Fibroblast of lung (primary cell): ENCODE results near the gene TRMT61A. TPM values are rescaled to one million over a fixed set of nuclear protein-coding genes. Genes with fewer than 3 reads are reported as not detected.

Experiments used
- DNase-seq, 2 donors: peaks; one replicate each; pipeline versions ENCODE4 v3.0.0 to v3.0.0-alpha.2; 2010; ENCODE audit warnings: low read depth in 2 of 2
- H2AFZ ChIP-seq: 2 replicates; pipeline ENCODE4 v1.5.1; 2012; ENCODE audit warnings: low read length, control low read depth, inconsistent platforms
- H3K27ac ChIP-seq: 2 replicates; pipeline ENCODE4 v1.5.1; 2011; ENCODE audit warnings: low read length, control low read depth; ENCODE audit not compliant: insufficient read depth
- H3K27me3 ChIP-seq: 2 replicates; pipeline ENCODE4 v1.5.1; 2011; ENCODE audit warnings: mild to moderate bottlenecking, low read length; ENCODE audit not compliant: control insufficient read depth, insufficient read depth
- H3K36me3 ChIP-seq: 2 replicates; pipeline ENCODE4 v1.5.1; 2011; ENCODE audit warnings: low read length; ENCODE audit not compliant: control insufficient read depth, insufficient read depth
- H3K4me1 ChIP-seq: 2 replicates; pipeline ENCODE4 v1.5.1; 2011; ENCODE audit warnings: low read length; ENCODE audit not compliant: control insufficient read depth, insufficient read depth; ENCODE audit errors: extremely low read depth
- H3K4me2 ChIP-seq: 2 replicates; pipeline ENCODE4 v1.5.1; 2011; ENCODE audit warnings: low read length, control low read depth; ENCODE audit not compliant: insufficient read depth; ENCODE audit errors: extremely low read depth
- H3K4me3 ChIP-seq, 4 experiments: fragments of 200-600 bp in 1 of 4; sonication (generic) in 1 of 4; replicated peaks in 1 of 4; 2 replicates each; pipeline ENCODE4 v1.5.1; 2011 to 2016; ENCODE audit warnings: low read length in 4 of 4, low read depth in 3 of 4, mild to moderate bottlenecking in 3 of 4, control low read depth in 2 of 4, inconsistent platforms in 1 of 4, mixed read lengths in 1 of 4; ENCODE audit not compliant: insufficient read depth in 1 of 4; ENCODE audit errors: control extremely low read depth in 1 of 4
- H3K79me2 ChIP-seq: 2 replicates; pipeline ENCODE4 v1.5.1; 2012; ENCODE audit warnings: mild to moderate bottlenecking, low read length, inconsistent platforms; ENCODE audit not compliant: control insufficient read depth, insufficient read depth
- H3K9ac ChIP-seq: 2 replicates; pipeline ENCODE4 v1.5.1; 2011; ENCODE audit warnings: mild to moderate bottlenecking, low read length, control low read depth; ENCODE audit not compliant: insufficient read depth
- H3K9me3 ChIP-seq: 2 replicates; pipeline ENCODE4 v1.5.1; 2012; ENCODE audit warnings: low read depth, low read length; ENCODE audit not compliant: control insufficient read depth, insufficient read depth
- H4K20me1 ChIP-seq: 2 replicates; pipeline ENCODE4 v1.5.1; 2011; ENCODE audit warnings: low read length; ENCODE audit not compliant: control insufficient read depth, insufficient read depth; ENCODE audit errors: extremely low read depth
- EZH2 ChIP-seq: IDR thresholded peaks from 2 replicates; pipeline ENCODE4 v1.5.1; 2012; ENCODE audit warnings: low read length, control low read depth, mild to moderate bottlenecking; ENCODE audit errors: missing control alignments
- polyA plus RNA-seq, 2 donors: library from polyadenylated mRNA; depleted of rRNA in 1 of 2; stranded (reverse) in 1 of 2; unstranded in 1 of 2; fragments of >200 nt; gene quantifications; 2 replicates each; pipeline ENCODE4 v1.2.1, GENCODE V29; 2011 to 2012; ENCODE audit warnings: missing spikeins in 1 of 2
- total RNA-seq: library from RNA; depleted of rRNA; stranded (reverse); fragments of >200 nt; gene quantifications from 2 replicates; pipeline ENCODE4 v1.2.1, GENCODE V29; 2014
- TF ChIP-seq, protein P1 (sequence below), 2 donors: IDR thresholded peaks in 1 of 2; conservative IDR thresholded peaks in 1 of 2; 1 replicate in 1 of 2; 2 replicates in 1 of 2; pipeline ENCODE4 v1.5.1; 2011 to 2012; ENCODE audit warnings: low read length in 2 of 2, control low read depth in 1 of 2, inconsistent platforms in 1 of 2, low read depth in 1 of 2, mild to moderate bottlenecking in 1 of 2

The TRMT61A gene
- total and polyA plus RNA-seq, 2 donors (not counting 1 experiment from before 2014, with no cell fraction given) = 4.2 to 10.6 TPM

GRCh38 chr14:103507751-103508150, 21.2 kb upstream of the TRMT61A start:
- Histone ChIP-seq H3K27ac (no peak overlapping the region), H3K9ac (no peak overlapping the region), H3K36me3 (peaks cover 24% of the 10 kb centered on the region), H3K4me2 (no peak overlapping the region), H3K79me2 (no peaks in the 10 kb centered on the region), H3K27me3 (no peaks in the 10 kb centered on the region), H2AFZ (no peak overlapping the region), H3K4me3 (no peak overlapping the region), H3K9me3 (no peaks in the 10 kb centered on the region), H3K4me1 (peaks cover 3% of the 10 kb centered on the region), H4K20me1 (no peaks in the 10 kb centered on the region)
- DNase-seq = no peak
- TF ChIP-seq, protein P1, sequence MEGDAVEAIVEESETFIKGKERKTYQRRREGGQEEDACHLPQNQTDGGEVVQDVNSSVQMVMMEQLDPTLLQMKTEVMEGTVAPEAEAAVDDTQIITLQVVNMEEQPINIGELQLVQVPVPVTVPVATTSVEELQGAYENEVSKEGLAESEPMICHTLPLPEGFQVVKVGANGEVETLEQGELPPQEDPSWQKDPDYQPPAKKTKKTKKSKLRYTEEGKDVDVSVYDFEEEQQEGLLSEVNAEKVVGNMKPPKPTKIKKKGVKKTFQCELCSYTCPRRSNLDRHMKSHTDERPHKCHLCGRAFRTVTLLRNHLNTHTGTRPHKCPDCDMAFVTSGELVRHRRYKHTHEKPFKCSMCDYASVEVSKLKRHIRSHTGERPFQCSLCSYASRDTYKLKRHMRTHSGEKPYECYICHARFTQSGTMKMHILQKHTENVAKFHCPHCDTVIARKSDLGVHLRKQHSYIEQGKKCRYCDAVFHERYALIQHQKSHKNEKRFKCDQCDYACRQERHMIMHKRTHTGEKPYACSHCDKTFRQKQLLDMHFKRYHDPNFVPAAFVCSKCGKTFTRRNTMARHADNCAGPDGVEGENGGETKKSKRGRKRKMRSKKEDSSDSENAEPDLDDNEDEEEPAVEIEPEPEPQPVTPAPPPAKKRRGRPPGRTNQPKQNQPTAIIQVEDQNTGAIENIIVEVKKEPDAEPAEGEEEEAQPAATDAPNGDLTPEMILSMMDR (conservative IDR thresholded peaks at IDR 0.05 in 1 of 2, IDR thresholded peaks at IDR 0.05 in 1 of 2; ENCODE audit: low read depth in 1 of 2, low read length in 2 of 2) = no peak

DNA sequence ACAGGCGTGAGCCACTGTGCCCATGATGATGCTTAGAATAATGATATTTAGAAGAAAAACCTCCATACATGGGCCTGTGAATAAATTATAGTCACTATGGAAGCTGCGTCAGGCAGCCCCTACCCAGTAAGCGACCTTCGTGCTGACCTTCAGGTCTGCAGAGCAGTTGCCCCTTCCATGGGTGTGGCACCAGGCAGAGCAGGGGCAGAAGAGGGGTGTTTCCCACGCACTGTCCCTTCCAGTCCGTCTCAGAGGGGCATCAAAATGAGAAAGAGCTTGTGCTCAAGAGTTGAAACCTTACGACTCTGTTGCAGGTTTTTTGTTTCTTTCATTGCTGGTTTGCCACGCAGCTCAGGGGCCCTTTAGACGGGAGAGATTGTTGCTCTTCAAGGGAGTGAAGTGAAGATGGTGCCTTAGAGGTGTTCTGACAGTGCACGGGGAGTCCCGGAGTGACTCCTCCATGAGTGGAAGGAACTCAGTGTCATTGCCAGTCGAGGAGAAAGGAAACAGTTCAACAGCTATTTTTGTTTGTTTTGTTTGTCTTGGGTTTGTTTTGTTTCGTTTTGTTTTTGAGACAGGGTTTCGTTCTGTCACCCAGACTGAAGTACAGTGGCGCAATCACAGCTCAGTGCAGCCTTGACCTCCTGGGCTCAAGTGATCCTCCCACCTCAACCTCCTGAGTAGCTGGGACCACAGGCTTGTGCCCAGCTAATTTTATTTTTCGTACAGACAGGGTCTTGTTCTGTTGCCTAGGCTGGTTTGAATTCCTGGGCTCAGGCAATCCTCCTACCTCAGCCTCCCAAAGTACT, 20.3 kb upstream of the TRMT61A start:
- H4K20me1 ChIP-seq = no peaks in the 10 kb centered on the region
- TF ChIP-seq, protein P1 (conservative IDR thresholded peaks at IDR 0.05 in 1 of 2, IDR thresholded peaks at IDR 0.05 in 1 of 2; ENCODE audit: low read depth in 1 of 2, low read length in 2 of 2) = no peak
- no peak for TF ChIP-seq EZH2
- no peak overlapping the region for H3K27ac ChIP-seq
- no peak for DNase-seq
- no peak overlapping the region for H2AFZ ChIP-seq
- H3K27me3 ChIP-seq = no peaks in the 10 kb centered on the region
- H3K4me3 ChIP-seq = no peak overlapping the region
- peaks cover 18% of the 10 kb centered on the region for H3K36me3 ChIP-seq
- no peaks in the 10 kb centered on the region for H3K9me3 ChIP-seq
- no peak overlapping the region for H3K9ac ChIP-seq
- H3K4me2 ChIP-seq = no peak overlapping the region
- H3K4me1 ChIP-seq = peaks cover 5% of the 10 kb centered on the region
- no peaks in the 10 kb centered on the region for H3K79me2 ChIP-seq

DNA sequence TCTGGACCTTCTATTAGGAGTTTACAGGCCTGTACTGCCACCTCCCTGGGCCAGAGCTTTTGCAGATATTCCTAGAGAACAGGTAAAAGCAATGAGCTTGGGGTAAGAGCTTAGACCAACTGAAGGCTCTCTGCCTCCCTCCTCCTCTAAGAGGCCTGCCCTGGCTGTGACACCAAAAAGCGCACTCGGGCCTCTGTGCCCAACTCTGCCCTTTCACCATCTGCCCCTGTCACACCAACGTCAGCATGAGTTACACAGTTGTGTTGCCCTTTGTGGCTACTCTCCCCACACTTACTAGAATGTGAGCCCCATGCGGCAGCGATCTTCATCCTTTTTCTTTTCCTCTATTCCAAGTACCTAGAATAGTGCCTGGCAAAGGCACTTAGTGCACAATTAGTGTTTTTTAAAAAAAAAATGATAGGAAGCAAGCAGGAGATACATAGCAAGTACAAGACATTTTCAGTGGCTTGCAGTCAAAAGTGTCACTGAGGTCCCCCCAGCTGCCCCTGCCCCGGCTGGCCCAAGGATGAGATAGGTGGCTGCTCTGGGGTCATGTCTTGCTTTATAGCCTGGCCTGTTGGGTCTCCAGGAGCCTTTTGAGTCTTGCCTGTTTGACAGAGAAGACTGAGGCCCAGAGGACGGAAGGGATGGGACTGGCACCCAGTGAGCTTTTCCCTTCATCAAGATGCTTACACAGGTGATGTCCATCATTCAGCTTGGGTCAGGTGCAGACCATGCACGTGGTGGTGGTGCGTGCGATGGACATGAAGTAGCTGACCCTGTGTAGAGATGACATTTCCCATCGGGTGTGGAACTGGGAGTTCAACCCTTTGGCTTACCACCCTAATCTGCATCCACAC, 18.9 kb upstream of the TRMT61A start:
- no peak for DNase-seq
- TF ChIP-seq EZH2 = no peak
- TF ChIP-seq, protein P1 (conservative IDR thresholded peaks at IDR 0.05 in 1 of 2, IDR thresholded peaks at IDR 0.05 in 1 of 2; ENCODE audit: low read depth in 1 of 2, low read length in 2 of 2) = no peak

More for the DNA sequence above, 18.9 kb upstream of the TRMT61A start:
- H3K79me2 ChIP-seq = no peaks in the 10 kb centered on the region
- no peak overlapping the region for H3K27ac ChIP-seq
- peaks cover 5% of the 10 kb centered on the region for H3K4me1 ChIP-seq
- no peaks in the 10 kb centered on the region for H3K27me3 ChIP-seq
- no peak overlapping the region for H2AFZ ChIP-seq
- no peaks in the 10 kb centered on the region for H4K20me1 ChIP-seq
- no peaks in the 10 kb centered on the region for H3K9me3 ChIP-seq
- no peak overlapping the region for H3K4me3 ChIP-seq
- no peak overlapping the region for H3K4me2 ChIP-seq
- H3K36me3 ChIP-seq = peaks cover 15% of the 10 kb centered on the region
- H3K9ac ChIP-seq = no peak overlapping the region
